GM21737 (cell line): ENCODE results near the gene FAM3B.
"Not testable (repeated sequence)": the region's sequence is repeated elsewhere in the genome, so short reads cannot be mapped to it uniquely, and the experiment has no call there.

Source experiments
- ATAC-seq: cut with Tn5 transposase; IDR thresholded peaks from one replicate; pipeline ENCODE4 v1.9.1; 2021; ENCODE audit warnings: mild to moderate bottlenecking, moderate library complexity; ENCODE audit not compliant: unreplicated experiment

Gene FAM3B, protein sequence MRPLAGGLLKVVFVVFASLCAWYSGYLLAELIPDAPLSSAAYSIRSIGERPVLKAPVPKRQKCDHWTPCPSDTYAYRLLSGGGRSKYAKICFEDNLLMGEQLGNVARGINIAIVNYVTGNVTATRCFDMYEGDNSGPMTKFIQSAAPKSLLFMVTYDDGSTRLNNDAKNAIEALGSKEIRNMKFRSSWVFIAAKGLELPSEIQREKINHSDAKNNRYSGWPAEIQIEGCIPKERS

DNA sequence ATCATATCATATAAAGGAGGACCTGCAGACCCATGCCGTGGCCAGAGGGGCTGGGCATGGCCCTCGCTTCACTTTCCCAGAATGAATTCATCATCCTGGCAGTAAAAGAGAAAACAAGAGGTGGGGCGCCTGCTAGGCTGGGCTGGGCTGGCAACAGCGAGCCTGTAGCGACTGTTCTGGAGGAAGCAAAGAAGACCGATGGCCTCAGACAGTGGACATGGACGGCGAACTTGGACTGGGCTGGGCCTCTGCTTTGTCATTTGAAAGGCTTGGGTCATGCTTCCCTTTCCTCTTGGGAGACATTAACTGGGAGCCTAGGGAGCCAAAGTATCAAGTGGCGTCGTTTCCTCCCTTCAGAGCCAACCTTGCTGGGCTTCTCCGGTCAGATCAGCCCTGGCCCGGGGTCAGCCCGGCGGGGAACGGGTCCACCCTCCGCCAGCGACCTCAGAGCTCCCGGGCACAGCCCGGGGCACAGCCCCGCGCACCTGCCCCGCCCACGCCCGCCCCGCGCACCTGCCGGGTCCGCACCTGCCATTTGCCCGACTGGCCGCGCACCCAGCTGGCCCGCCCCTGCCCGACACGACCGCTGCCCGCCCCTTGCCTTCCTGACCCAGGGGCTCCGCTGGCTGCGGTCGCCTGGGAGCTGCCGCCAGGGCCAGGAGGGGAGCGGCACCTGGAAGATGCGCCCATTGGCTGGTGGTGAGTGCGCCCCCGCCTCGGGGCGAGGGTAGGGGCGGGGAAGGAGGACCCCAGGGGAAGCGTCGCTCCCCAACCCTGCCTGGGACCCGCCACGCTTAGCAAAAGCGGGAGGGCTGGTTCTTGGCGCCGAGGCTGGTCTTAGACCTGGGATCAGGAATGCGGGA is at the start of gene FAM3B:
TSS of gene FAM3B (plus strand) at position 602 of the 863 bp plus-strand sequence. CDS start at position 681, 79 bp downstream.
- ATAC-seq: no peak

DNA sequence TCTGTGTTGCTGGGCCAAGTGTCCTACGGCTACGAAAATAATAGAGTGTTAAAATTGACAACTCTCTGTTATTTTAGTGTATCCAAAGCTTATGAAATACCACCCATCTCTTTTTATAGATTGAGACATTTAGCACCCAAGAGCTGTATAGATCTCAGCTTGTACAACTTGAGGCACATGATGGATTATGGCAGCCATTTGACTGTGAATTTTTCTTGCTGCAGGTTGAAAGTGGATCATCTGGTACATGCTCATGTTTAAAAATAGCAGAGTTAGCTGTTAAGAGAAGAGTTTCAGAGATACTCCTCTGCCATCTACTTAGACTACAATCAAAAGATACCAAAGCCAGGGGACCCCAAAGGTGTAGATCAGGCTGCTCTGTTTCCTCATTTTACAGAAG is 49.3 kb upstream of the FAM3B start:
- ATAC-seq: no peak

DNA sequence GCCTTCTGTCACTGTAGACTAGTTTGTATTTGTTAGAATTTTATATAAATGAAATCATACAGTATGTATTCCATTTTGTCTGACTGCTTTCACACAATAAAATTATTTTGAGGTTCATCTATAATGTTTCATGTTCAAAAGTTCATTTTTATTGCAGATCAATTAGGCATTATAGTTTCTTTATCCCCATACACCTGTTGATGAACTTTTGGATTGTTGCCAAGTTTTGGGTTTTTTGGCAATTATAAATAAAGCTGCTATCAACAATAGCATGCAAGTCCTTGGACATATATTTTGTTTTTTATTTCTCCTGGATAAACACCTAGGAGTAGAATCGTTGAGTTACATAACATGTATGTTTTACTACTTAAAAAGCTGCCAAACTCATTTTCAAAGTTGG is 47.1 kb upstream of the FAM3B start:
- ATAC-seq: no peak

DNA sequence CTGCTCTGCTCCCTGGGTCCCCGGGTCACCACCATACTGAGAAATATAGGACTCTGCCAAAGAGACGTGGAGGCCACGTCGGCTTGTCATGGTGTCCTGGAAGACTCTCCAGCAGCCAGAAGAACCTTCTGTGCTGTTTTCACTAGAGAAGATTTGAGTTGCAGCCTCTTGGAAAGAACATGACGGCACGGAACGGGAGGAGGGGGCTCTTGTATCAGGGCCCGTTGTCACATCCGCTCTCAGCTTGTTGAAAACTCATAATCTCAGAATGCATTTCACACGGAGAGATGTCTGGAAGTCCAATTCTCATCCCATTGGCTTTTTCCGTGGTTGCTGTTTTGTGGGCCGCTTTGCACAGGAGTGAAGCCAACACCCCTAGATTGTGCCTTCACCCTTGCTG is 39.4 kb upstream of the FAM3B start:
- no peak for ATAC-seq

DNA sequence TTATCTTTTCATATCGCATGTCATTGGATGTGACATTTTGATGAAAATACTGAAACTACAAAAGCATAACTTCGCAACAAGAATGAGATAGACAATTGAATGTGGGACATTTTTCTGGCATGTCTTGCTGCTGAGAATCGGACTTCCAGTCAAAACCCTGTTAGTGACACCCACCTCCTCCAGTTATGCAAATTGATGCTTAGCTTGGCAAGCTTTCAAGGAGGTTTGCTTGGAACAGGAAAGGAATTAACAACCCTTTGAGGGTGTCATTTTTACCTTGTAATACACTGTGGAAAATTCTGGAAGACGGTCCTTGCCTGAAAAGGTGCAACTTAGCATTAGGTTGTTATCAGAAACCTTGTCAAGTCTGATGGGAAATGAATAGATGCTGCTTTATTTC is 38.8 kb upstream of the FAM3B start:
- no peak for ATAC-seq

DNA sequence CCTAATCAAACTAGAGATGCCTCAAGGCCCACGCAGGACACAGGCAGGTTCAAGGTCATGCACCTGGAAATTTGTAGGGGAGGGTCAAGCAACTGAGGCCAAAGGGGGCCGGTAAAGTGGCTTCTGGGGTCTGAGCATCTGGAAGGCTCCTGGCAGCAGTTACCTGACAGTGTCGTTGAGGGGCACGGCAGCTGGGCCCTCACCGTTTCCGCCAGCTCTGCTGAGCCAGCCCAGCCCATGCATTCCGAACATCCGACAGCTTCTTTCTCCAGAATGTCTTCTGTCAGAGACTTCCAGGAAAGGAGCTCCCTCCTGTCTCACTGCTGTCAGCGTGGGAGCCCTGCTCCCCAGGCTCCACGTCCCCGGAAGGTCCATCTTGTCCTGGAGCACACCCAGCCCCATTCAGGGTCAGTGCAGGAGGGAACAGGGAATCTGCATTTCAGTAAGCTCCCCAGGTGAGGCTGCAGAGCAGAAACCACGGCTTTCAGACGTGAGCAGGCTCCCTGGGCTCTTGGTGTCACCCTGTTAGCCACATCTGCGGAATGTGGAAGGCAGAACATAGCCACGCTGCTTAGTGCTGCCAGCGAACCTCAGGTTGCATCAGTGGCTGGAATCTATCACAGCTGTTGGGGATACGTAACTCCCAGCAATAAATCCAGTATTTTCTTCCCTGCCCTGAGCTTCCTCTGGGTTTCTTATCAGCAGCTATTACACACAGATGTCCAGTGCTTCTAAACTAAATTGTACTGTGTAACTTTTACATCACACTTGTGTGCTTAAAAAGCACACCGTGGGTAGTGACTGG is 36.3 kb upstream of the FAM3B start:
- no peak for ATAC-seq

DNA sequence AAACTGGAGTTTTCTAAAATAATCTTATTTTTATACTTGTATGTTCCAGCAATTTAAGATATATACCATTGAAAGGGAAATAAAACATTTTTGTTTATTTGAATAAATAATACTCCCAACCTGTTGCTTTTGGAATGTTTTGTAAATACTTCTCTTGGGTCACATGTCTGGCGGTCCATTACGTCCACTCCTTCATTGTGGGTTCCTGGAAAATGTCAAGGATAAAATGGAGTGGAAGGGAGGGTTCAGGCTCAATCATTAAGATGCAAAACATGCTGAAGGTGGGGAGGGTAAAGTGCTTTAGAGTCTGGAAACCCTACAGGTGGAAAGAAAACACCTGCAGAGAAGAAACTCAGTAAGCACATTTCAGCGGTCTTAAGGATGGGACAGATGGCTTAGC is 34.2 kb upstream of the FAM3B start:
- no peak for ATAC-seq

DNA sequence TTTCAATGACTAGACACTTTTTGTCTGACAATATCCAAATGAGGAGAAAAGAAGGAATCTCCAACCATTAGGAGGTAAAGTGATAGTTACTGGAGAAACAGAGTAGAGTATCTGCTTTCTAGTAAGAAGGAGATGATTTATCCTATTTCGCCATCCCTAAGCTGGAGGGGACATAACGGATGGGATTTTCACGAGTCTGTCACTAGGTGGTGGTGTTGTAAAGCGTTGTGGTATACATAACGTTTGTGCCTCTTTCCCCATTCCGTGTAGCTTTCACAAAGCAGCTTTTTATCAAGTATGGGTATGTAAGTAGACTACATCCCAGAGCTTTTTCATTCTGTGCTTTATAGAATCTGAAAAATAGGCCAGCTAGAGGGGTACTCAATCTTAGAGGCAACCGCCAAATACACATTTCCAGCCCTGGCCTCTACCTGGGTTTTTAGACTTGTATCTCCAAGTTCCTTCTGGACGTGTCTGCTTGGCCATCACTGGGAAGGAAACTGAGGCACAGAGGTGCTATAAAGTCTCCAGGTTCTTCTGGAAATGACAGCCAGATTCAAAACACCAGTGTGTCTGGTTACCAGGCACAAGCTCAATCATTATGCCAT is 33.3 kb upstream of the FAM3B start:
- no peak for ATAC-seq

DNA sequence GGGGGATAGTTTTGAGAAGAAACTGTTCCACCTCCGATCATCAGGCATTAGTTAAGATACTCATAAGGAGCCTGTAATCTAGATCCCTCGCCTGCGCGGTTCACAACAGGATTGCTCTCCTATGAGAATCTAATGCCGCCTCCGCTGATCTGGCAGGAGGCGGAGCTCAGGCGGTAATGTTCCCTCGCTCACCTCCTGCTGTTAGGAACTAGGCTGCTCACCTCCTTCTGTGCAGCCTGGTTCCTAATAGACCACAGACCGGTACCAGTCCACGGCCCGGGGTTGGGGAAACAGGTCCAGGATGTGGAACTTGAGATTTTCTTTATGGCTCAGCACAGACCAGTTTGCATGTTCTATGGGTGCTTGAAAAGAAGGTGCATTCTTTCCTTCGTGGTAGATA is 27.2 kb upstream of the FAM3B start:
- no peak for ATAC-seq

DNA sequence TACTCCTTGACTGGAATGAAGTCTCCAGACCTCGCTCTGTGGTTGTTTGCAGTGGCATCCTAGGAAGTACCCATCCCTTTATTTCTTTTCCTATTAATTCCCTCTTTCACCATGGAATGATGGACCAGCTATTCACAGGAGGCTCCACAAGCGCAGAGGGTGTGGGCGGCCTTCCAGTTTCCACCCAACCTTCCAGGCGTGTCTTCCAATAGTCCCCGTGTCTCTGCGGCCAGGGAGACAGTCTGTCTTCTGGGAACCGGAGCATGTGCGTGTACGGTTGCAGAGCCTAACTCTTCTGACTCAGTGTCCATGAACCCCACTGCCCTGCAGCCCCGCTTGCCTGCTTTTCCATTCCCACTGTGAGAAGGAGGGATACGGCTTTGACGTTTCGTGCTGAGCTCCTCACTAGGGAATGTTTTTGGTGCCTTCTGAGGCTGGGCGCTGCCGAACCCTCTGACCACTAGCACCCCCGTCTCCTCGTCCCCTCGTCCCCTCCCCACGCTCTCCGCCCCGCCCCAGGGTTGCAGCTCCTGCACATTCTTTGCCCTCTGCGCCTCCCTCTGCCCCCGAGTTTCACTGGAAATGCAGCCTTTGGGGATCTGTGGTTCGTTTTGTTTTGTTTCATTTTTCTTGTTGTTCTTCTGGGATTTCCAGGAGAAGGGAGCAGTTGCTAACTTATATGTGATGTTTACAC is 26.3 kb upstream of the FAM3B start:
- no peak for ATAC-seq

DNA sequence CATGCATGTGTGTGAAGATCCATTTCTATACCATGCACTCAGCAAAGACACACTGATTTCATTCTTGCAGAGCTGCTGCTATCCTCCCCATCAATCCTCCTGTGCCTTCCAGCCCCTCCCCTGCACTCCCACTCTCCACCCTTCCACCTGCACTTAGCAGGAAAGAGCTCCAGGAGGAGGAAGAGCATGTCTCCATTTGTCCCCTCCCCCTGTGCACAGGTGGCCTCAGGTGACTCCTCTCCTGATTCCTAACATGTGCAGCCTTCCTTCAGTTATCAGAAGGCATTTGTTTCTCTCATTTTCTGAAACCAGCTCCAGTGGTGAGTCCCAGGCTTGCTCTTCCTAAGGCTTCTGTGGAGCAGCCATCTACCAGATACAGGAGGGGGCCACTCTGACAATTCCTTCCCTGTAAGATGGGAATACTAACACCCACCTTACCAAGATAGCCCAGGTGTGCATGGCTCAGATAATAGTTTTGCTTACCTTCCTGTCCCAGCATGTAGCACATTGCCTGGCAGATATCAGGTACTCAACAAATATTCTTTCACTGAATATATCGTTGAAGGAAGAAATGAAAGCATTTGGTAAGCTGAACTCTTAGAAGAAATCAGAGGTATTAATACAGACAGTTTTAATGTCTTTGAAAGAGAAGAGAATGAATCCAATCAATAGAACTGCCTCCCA is 21.9 kb upstream of the FAM3B start:
- ATAC-seq: no peak

DNA sequence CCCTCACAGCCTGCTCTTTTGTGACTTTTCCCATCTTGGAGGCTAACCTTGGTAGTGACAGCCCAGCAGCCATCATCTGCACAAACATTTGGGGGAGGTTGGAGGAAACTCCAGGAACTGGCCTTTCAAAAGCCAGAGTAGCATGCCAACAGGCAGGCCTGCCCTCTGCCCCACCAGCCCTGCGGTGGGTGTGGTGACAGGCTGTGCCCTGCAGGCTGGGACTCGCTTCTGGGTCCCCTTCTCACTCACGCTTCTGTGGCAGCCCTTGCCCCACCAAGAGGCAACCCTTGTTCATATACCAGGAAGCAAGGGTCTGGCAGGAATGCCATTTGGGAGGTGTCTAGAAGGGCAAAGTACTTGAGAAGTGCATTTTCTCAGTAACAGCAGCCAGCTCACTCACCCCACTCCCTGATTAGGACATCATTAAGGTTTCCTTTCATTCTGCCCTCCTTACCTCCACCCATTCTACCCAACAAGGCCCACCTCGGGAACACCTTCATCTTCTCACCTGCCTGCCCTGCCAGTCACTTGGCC is 20.8 kb upstream of the FAM3B start:
- ATAC-seq: no peak

DNA sequence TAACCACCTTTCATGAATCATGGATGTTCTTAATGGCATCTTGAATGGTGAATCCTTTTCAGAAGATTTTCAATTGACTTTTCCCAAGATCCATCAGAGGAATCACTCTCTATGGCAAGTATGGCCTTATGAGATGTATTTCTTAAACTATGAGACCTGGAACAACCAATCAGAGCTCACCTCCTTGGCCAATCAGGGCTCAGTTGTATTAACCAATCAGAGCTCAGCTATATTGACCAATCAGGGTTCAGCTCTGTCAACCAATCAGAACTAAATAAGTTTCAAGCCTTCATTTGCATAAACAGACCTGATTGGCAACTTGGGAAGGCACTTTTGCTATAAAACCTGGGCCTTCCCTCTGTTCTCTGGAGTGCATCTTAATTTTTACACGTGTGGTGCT is 13.6 kb upstream of the FAM3B start:
- ATAC-seq: no peak

DNA sequence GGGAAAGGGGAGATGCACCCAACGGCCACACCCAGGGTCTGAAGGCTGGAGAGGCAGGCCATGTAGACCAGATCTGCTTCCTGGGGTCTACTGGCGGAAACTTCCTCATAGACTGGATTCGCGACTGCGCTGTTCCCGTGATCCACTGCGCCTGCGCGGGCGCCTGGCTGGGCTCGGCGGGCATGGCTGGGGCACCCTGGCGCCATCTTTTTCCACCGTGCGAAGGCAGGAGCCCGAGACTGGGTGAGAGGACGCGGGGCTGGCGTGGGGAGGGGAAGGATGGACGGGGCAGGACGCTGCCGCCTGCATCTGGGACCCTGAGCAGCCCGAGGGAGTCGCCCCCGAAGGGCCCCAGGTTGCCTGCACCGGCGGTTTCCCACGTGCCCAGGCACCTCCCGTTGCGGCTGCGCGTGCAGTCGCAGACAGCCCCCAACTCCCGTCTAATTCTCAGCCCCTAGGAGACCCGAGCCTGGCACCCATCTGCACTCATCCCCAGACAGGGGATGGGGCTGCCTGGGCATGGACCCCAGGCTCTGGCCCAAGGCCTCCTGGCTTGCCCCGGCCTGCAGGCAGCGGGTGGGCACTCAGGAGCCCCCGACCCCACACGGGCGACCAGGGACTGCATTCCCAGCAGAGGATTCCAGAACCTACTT is 12.4 kb upstream of the FAM3B start:
- ATAC-seq: no peak

DNA sequence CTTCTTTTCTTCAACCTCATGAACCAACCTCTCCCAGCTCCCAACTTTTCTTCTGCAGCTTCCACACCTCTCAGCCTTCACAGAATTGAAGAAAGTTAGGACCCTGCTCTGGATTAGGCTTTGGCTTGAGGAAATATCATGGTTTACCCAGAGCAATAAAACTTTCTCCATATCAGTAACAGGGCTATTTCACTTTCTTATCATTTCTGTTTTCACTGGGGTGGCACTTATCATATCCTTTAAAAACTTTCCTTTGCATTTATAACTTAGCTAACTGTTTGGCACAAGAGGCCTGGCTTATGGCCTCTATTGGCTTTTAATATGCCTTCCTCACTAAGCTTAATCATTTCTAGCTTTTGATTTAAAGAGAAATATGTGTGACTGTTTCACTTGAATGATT is 9.4 kb upstream of the FAM3B start:
- no peak for ATAC-seq

DNA sequence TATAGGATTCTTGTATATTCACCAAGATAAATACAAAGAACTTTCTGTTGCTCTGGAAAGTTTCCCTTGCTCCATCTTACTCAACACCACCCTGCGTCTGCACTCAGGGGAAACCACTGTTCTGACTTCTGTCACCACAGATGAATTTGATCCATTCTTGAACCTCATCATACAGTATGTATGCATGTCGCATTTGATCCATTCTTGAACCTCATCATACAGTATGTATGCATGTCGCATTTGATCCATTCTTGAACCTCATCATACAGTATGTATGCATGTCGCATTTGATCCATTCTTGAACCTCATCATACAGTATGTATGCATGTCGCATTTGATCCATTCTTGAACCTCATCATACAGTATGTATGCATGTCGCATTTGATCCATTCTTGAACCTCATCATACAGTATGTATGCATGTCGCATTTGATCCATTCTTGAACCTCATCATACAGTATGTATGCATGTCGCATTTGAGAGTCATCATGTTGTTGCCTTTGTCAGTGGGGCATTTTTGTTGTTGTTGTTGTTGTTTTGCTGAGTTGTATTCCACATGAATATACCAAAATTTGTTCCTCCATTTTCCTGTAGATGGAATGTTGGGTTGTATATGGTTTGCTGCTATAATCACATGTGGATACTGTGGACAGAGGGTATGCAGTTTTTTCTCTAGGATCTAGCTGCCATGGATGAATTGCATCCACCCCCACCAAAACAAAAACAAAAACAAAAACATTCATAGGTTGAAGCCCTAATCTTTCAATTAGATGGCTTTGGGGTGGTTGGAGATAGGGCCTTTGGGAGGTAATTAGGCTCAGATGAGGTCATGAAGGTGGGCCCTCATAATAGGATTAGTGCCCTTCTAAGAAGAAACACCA is 3.1 kb upstream of the FAM3B start:
- ATAC-seq: not testable (repeated sequence)

DNA sequence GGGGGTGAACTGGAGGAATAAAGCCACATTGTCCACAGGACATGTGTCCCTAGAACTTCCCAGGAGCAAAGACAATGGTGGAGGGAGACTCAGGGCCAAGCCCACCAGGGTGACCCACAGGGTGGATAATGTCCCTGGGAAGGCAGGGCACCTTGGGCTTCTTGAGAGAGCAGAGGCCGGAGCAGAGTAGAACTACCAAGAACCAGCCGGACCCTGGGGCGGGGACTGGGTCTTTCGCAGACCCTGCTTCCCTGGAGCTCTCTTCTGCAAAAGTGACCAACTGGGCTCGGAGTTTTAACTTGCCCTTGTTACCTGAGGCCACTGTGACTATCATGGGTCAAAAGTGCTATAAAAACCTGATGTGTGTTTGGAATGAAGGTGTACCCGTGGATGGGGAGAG is 875 bp upstream of the FAM3B start:
- no peak for ATAC-seq

DNA sequence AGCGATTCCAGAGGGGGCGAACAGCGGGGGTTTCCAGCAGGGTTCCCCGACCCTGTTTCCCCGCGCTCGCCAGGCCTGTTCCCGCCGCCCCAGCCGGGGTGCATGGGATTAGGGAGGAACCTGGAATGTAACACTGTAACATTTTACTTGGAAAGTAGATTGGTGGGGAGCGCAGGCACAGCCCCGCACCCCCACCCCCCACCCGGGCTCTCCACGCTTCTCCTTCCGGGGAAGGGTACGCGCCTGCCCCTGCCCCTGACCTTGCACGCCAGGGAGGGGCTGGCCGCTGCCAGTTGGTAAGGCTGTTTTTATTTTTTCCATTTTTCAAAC is 427 bp downstream of the FAM3B start:
- ATAC-seq: no peak
